Endothelial cell of umbilical vein (primary cell): Measurements from ENCODE around the gene MAGI1. TPM values are rescaled to one million over a fixed set of nuclear protein-coding genes. Genes with fewer than 3 reads are reported as not detected.

ENCODE experiments used
- BruUV-seq: library from RNA; stranded (reverse); fragments of 400-500 nt; replicated peaks from 2 replicates; lab custom pipeline; 2021; lab: Mats Ljungman, UMichigan
- CTCF ChIA-PET: fragments of 300-600, 350-600 bp; sonication (Branson Sonifier 250); formaldehyde crosslinking; loops from one replicate; lab custom pipeline; 2021; ENCODE audit warnings: antibody characterized with exemption, inconsistent platforms; lab: Charles Lee
- POLR2A ChIA-PET: fragments of 300-600, 350-600 bp; sonication (Branson Sonifier 250); formaldehyde crosslinking; loops from one replicate; lab custom pipeline; 2021; ENCODE audit warnings: antibody characterized with exemption, inconsistent platforms; lab: Charles Lee
- DNase-seq: peaks from one replicate; pipeline ENCODE4 v3.0.0-alpha.2; 2011; ENCODE audit warnings: low read depth, low spot score
- FAIRE-seq: peaks from 2 replicates; lab custom pipeline; 2011; peaks lifted over from hg19 to GRCh38; lab: Jason Lieb, UNC
- H2AFZ ChIP-seq: 2 replicates; pipeline ENCODE4 v1.6.0; 2012; ENCODE audit warnings: low read depth, low read length, control low read depth, inconsistent platforms
- H3K27ac ChIP-seq: 2 replicates; pipeline ENCODE4 v1.5.1; 2011; ENCODE audit warnings: low read depth, mild to moderate bottlenecking, control low read depth, low read length, moderate library complexity; ENCODE audit not compliant: insufficient read depth
- H3K27me3 ChIP-seq, 2 experiments: 2 replicates each; pipeline versions ENCODE4 v1.6.0 to v1.6.1; 2011; ENCODE audit warnings: low read length in 2 of 2, mixed read lengths in 1 of 2; ENCODE audit not compliant: control insufficient read depth in 2 of 2, insufficient read depth in 2 of 2
- H3K36me3 ChIP-seq, 2 experiments: 2 replicates in 1 of 2; 3 replicates in 1 of 2; pipeline ENCODE4 v1.5.1; 2011; ENCODE audit warnings: low read length in 2 of 2, mild to moderate bottlenecking in 1 of 2, moderate library complexity in 1 of 2; ENCODE audit not compliant: control insufficient read depth in 2 of 2, insufficient read depth in 2 of 2; ENCODE audit errors: extremely low read depth in 1 of 2
- H3K4me1 ChIP-seq: 3 replicates; pipeline ENCODE4 v1.5.1; 2011; ENCODE audit warnings: mild to moderate bottlenecking, low read length; ENCODE audit not compliant: control insufficient read depth, insufficient read depth; ENCODE audit errors: extremely low read depth
- H3K4me2 ChIP-seq: 2 replicates; pipeline ENCODE4 v1.6.1; 2011; ENCODE audit warnings: low read length, control low read depth, mixed read lengths; ENCODE audit not compliant: insufficient read depth
- H3K4me3 ChIP-seq, 3 experiments: fragments of 200-600 bp in 1 of 3; sonication (generic), shearing (Covaris generic) in 1 of 3; replicated peaks in 1 of 3; 2 replicates each; pipeline ENCODE4 v1.5.1; 2011 to 2016; ENCODE audit warnings: control low read depth in 3 of 3, low read length in 3 of 3, mild to moderate bottlenecking in 2 of 3, inconsistent platforms in 1 of 3, low read depth in 1 of 3, moderate library complexity in 1 of 3; ENCODE audit not compliant: insufficient read depth in 1 of 3
- H3K79me2 ChIP-seq: 2 replicates; pipeline ENCODE4 v1.6.0; 2012; ENCODE audit warnings: low read length, inconsistent platforms; ENCODE audit not compliant: control insufficient read depth, insufficient read depth
- H3K9ac ChIP-seq: replicated peaks from 2 replicates; pipeline ENCODE3; 2011; ENCODE audit warnings: low read length, control low read depth; ENCODE audit not compliant: insufficient read depth; ENCODE audit errors: extremely low read depth
- H3K9me1 ChIP-seq: replicated peaks from 3 replicates; pipeline ENCODE4 v1.6.0; 2011; ENCODE audit warnings: mild to moderate bottlenecking, low read length; ENCODE audit not compliant: control insufficient read depth, insufficient read depth; ENCODE audit errors: extremely low read depth
- H3K9me3 ChIP-seq: replicated peaks from 2 replicates; pipeline ENCODE4 v1.5.1; 2012; ENCODE audit warnings: low read length, inconsistent platforms; ENCODE audit not compliant: control insufficient read depth, insufficient read depth
- H4K20me1 ChIP-seq: replicated peaks from 2 replicates; pipeline ENCODE3; 2011; ENCODE audit warnings: mild to moderate bottlenecking, low read length; ENCODE audit not compliant: control insufficient read depth, insufficient read depth; ENCODE audit errors: extremely low read depth
- CTCF ChIP-seq, 2 donors: IDR thresholded peaks; 1 replicate in 1 of 2; 2 replicates in 1 of 2; pipeline ENCODE4 v1.5.1; 2011; ENCODE audit warnings: low read length in 2 of 2, mild to moderate bottlenecking in 2 of 2, moderate library complexity in 2 of 2, control low read depth in 1 of 2, inconsistent platforms in 1 of 2, low read depth in 1 of 2; ENCODE audit not compliant: insufficient read depth in 1 of 2; ENCODE audit errors: extremely low read depth in 1 of 2
- EZH2 ChIP-seq: IDR thresholded peaks from 2 replicates; pipeline ENCODE4 v1.6.1; 2012; ENCODE audit warnings: borderline replicate concordance, low read depth, mild to moderate bottlenecking, moderate library complexity, low read length, inconsistent platforms; ENCODE audit not compliant: severe bottlenecking
- FOS ChIP-seq: IDR thresholded peaks from 2 replicates; pipeline ENCODE4 v1.6.1; 2011; ENCODE audit warnings: mild to moderate bottlenecking, low read length, moderate library complexity, borderline replicate concordance; ENCODE audit not compliant: insufficient read depth
- GATA2 ChIP-seq: IDR thresholded peaks from 2 replicates; pipeline ENCODE4 v1.7.0; 2011; ENCODE audit warnings: low read depth, mild to moderate bottlenecking, moderate library complexity, mixed read lengths, low read length; ENCODE audit not compliant: insufficient read length, insufficient read depth
- JUN ChIP-seq: IDR thresholded peaks from 2 replicates; pipeline ENCODE4 v1.6.1; 2011; ENCODE audit warnings: borderline replicate concordance, low read depth; ENCODE audit not compliant: insufficient read length, insufficient read depth
- MAX ChIP-seq: IDR thresholded peaks from 2 replicates; pipeline ENCODE4 v1.6.1; 2011; ENCODE audit not compliant: insufficient read depth, insufficient read length
- MYC ChIP-seq: IDR thresholded peaks from one replicate; pipeline ENCODE4 v1.6.1; 2011; ENCODE audit warnings: mild to moderate bottlenecking, low read depth, low read length
- POLR2A ChIP-seq: IDR thresholded peaks from 2 replicates; pipeline ENCODE4 v1.6.1; 2012; ENCODE audit warnings: low read depth, mild to moderate bottlenecking, control low read depth, low read length
- POLR2AphosphoS5 ChIP-seq: IDR thresholded peaks from 2 replicates; pipeline ENCODE4 v1.6.1; 2012; ENCODE audit warnings: low read depth, mild to moderate bottlenecking, control low read depth, low read length, moderate library complexity; ENCODE audit not compliant: insufficient read depth
- dilution Hi-C: fragments of 300-500 bp; cut with MboI; formaldehyde crosslinking; loops from one replicate; pipeline ENCODE4 v1.15.0; 2019; ENCODE audit warnings: low sequenced_read_pairs; ENCODE audit not compliant: extremely low pct_ligation_motif_present
- intact Hi-C: fragments of 100-400 bp; cut with micrococcal nuclease; formaldehyde crosslinking; loops from one replicate; pipeline ENCODE4 v1.10.0; 2022
- polyA plus RNA-seq, 4 experiments: library from polyadenylated mRNA; depleted of rRNA in 3 of 4; stranded (reverse) in 3 of 4; unstranded in 1 of 4; fragments of >200 nt; gene quantifications; 2 replicates each; pipeline versions ENCODE4 v1.2.1 to v1.2.3, GENCODE V29; 2011 to 2012; ENCODE audit warnings: missing spikeins in 1 of 4
- total RNA-seq: library from RNA; stranded (reverse); gene quantifications from 2 replicates; pipeline ENCODE4 v1.2.3, GENCODE V29; 2021

The MAGI1 gene
- total and polyA plus RNA-seq, 2 donors (not counting 3 experiments of a cell fraction or from before 2014, with no cell fraction given), result 10.1 to 47.9 TPM

DNA sequence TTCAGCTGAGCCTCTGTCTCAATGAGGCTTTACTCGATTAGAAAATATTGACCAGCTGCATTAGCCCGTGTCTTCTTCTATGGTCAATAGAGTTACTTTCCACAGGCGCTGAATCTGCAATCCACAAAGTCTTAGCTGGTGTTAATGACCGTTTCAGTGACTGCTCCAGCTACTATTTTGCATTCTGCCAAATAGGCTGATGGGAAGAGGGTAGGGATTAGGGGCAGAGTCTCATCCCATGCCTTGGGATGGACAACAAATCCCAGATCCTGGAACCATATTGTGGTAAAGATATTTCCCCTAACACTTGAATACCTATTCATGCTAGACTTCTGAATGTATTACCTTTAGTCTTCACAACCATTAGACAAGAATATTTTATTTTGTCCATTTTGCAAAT lies 29.5 kb upstream of the MAGI1 start:
- Histone ChIP-seq H3K79me2 (no peaks in the 10 kb centered on the region), H3K4me2 (no peak overlapping the region), H2AFZ (no peak overlapping the region), H3K9me3 (no peaks in the 10 kb centered on the region), H3K36me3 (no peaks in the 10 kb centered on the region), H3K4me3 (no peak overlapping the region), H3K9ac (no peak overlapping the region), H3K4me1 (no peaks in the 10 kb centered on the region), H3K27me3 (no peaks in the 10 kb centered on the region), H4K20me1 (no peaks in the 10 kb centered on the region), H3K27ac (no peak overlapping the region), H3K9me1 (no peaks in the 10 kb centered on the region)
- FAIRE-seq (no peak), DNase-seq (no peak)
- intact Hi-C loops (no loop called here), dilution Hi-C loops (no loop called here)
- no TSS peak for BruUV-seq
- TF ChIP-seq MAX (no peak), JUN (no peak), EZH2 (no peak), CTCF (IDR thresholded peaks at IDR 0.05; ENCODE audit: extremely low read depth in 1 of 2, insufficient read depth in 1 of 2, low read depth in 1 of 2, low read length in 2 of 2) (no peak), POLR2A (no peak), GATA2 (no peak), POLR2AphosphoS5 (no peak), MYC (no peak), FOS (no peak)
- POLR2A ChIA-PET, result interaction anchor here (0.7 kb wide), 1 partner anchor 179 kb away, joined by 4 read pairs; no protein-coding TSS in a partner anchor
- CTCF ChIA-PET, result no interaction called here
